H1 (cell line): ENCODE measurements around the gene TBCD.

ENCODE experiments used
- CTCF ChIP-seq, 3 experiments: IDR thresholded peaks; 1 replicate in 2 of 3; 2 replicates in 1 of 3; pipeline versions ENCODE4 v1.5.1 to v1.6.1; 2011; ENCODE audit warnings: low read length in 3 of 3, mild to moderate bottlenecking in 3 of 3, inconsistent platforms in 2 of 3, low read depth in 1 of 3, moderate library complexity in 1 of 3; ENCODE audit not compliant: insufficient read depth in 1 of 3; ENCODE audit errors: control extremely low read depth in 1 of 3
- EP300 ChIP-seq, 2 experiments: IDR thresholded peaks; 1 replicate in 1 of 2; 2 replicates in 1 of 2; pipeline ENCODE4 v1.6.1; 2011 to 2012; ENCODE audit warnings: low read depth in 2 of 2, low read length in 2 of 2, mild to moderate bottlenecking in 2 of 2, borderline replicate concordance in 1 of 2, inconsistent platforms in 1 of 2, moderate library complexity in 1 of 2
- EZH2 ChIP-seq: fragments of 200-600 bp; sonication (generic); IDR thresholded peaks from 2 replicates; pipeline ENCODE4 v1.7.1; 2012; ENCODE audit warnings: low read depth, mild to moderate bottlenecking, moderate library complexity, low read length, inconsistent platforms; ENCODE audit not compliant: severe bottlenecking
- JUN ChIP-seq: IDR thresholded peaks from 2 replicates; pipeline ENCODE4 v1.6.1; 2011; ENCODE audit warnings: low read depth, mild to moderate bottlenecking, improper control_type of control experiment, low read length
- POLR2AphosphoS5 ChIP-seq: IDR thresholded peaks from 2 replicates; pipeline ENCODE4 v1.6.1; 2011; ENCODE audit warnings: low read depth, low read length
- RFX5 ChIP-seq: IDR thresholded peaks from 2 replicates; pipeline ENCODE4 v1.6.1; 2011; ENCODE audit warnings: low read depth, low read length, improper control_type of control experiment, borderline replicate concordance
- RXRA ChIP-seq: IDR thresholded peaks from 2 replicates; pipeline ENCODE4 v1.6.1; 2011; ENCODE audit warnings: low read depth, mild to moderate bottlenecking, low read length, moderate library complexity; ENCODE audit not compliant: insufficient read depth
- SP1 ChIP-seq: IDR thresholded peaks from 2 replicates; pipeline ENCODE4 v1.6.1; 2011; ENCODE audit warnings: low read depth, low read length
- SP2 ChIP-seq: IDR thresholded peaks from 2 replicates; pipeline ENCODE4 v1.6.1; 2012; ENCODE audit warnings: mild to moderate bottlenecking, low read length, inconsistent platforms
- TCF12 ChIP-seq: IDR thresholded peaks from 2 replicates; pipeline ENCODE4 v1.6.1; 2011; ENCODE audit warnings: low read depth, mild to moderate bottlenecking, low read length

DNA sequence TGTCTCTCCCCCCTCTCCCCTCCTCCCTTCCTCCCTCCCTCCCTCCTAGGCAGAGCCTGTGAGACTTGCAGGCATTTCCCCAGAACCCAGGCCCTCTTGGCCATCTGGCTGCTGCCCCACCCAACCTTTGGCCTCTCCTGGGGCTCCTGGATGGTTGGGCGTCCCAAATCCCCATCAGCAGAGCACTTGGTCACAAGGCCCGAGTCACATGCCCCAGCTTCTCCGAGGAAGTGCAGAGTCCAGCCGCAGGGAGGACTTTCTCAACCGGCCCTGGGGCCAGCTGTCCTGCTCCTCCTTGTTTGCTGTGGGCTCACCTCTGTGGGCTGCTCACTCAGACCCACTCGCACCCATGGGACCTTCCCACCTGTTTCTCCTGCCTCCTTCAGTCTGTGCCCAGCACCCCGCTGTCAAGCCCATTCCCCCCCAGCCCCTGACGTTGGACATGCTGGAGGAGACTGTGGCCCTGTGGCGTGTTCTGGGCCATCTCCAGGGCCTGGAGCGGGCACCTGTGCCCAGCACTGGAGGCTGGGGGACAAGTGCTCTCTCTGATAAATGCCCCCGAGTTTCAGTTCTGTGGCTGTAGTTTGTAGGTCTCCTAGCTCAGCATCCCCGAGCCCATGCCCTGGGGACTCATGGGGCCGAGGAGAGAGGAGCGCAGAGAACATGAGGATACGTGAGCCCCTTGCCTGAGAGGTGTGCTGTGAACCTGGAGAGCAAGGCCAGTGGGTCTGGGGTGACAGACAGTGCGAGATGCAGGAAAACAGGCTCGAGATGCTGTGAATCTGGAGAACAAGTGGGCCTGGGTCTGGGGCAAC, 130.2 kb downstream of the TBCD start:
- TF ChIP-seq JUN (no peak), EP300 (IDR thresholded peaks at IDR 0.05; ENCODE audit: borderline replicate concordance in 1 of 2, low read depth in 2 of 2, low read length in 2 of 2) (no peak), CTCF (IDR thresholded peaks at IDR 0.05; ENCODE audit: control extremely low read depth in 1 of 3, insufficient read depth in 1 of 3, low read depth in 1 of 3, low read length in 3 of 3) (no peak), TCF12 (no peak), EZH2 (no peak), SP1 (no peak), SP2 (no peak), RXRA (no peak), RFX5 (no peak), POLR2AphosphoS5 (no peak)
